Loucy (cell line): ENCODE measurements around the gene KCNH8.
"Not testable (repeated sequence)": the region's sequence is repeated elsewhere in the genome, so short reads cannot be mapped to it uniquely, and the experiment has no call there.

ENCODE experiments used
- H2AFZ ChIP-seq: fragments of 200-600 bp; sonication (generic); 2 replicates; pipeline ENCODE4 v1.6.0; 2016; ENCODE audit warnings: antibody characterized with exemption, mild to moderate bottlenecking, low read length, moderate library complexity
- H3F3A ChIP-seq: fragments of 200-600 bp; 2 replicates; pipeline ENCODE4 v1.6.0; 2016; ENCODE audit warnings: antibody characterized with exemption, low read depth, mild to moderate bottlenecking
- H3K27me3 ChIP-seq: fragments of 200-600 bp; sonication (generic); 2 replicates; pipeline ENCODE4 v1.6.1; 2014; ENCODE audit warnings: low read length, mild to moderate bottlenecking; ENCODE audit not compliant: insufficient read depth, poor library complexity, severe bottlenecking
- H3K36me3 ChIP-seq: fragments of 200-600 bp; sonication (generic); 2 replicates; pipeline ENCODE4 v1.6.1; 2016; ENCODE audit warnings: low read length; ENCODE audit not compliant: insufficient read depth
- H3K4me1 ChIP-seq: fragments of 200-600 bp; sonication (generic); 2 replicates; pipeline ENCODE4 v1.5.1; 2014; ENCODE audit warnings: low read length, mild to moderate bottlenecking; ENCODE audit not compliant: insufficient read depth, poor library complexity, severe bottlenecking
- H3K4me2 ChIP-seq: fragments of 200-600 bp; sonication (generic); 2 replicates; pipeline ENCODE4 v1.6.0; 2014; ENCODE audit warnings: antibody characterized with exemption, low read length, low read depth, mild to moderate bottlenecking; ENCODE audit not compliant: poor library complexity, severe bottlenecking
- H3K4me3 ChIP-seq: fragments of 200-600 bp; sonication (generic); 2 replicates; pipeline ENCODE4 v1.5.1; 2014; ENCODE audit warnings: low read length, mild to moderate bottlenecking, mixed read lengths; ENCODE audit not compliant: poor library complexity, severe bottlenecking
- H3K79me2 ChIP-seq: fragments of 200-600 bp; sonication (generic); 2 replicates; pipeline ENCODE4 v1.6.1; 2014; ENCODE audit warnings: low read length; ENCODE audit not compliant: insufficient read depth
- H3K9ac ChIP-seq: fragments of 200-600 bp; sonication (generic); 2 replicates; pipeline ENCODE4 v1.6.0; 2014; ENCODE audit warnings: mild to moderate bottlenecking, low read depth, low read length, moderate library complexity; ENCODE audit not compliant: poor library complexity, severe bottlenecking
- H3K9me2 ChIP-seq: fragments of 200-600 bp; sonication (generic); replicated peaks from 2 replicates; pipeline ENCODE4 v1.6.1; 2016; ENCODE audit warnings: low read depth, low read length, mixed read lengths
- H3K9me3 ChIP-seq: fragments of 200-600 bp; sonication (generic); 2 replicates; pipeline ENCODE4 v1.6.1; 2014; ENCODE audit warnings: mild to moderate bottlenecking, antibody characterized with exemption, low read length, low read depth; ENCODE audit not compliant: insufficient read depth
- H4K20me1 ChIP-seq: fragments of 200-600 bp; sonication (generic); 2 replicates; pipeline ENCODE4 v1.6.0; 2014; ENCODE audit warnings: antibody characterized with exemption, low read length, mild to moderate bottlenecking; ENCODE audit not compliant: insufficient read depth, poor library complexity, severe bottlenecking
- CTCF ChIP-seq: fragments of 200-600 bp; sonication (generic); conservative IDR thresholded peaks from 2 replicates; pipeline ENCODE4 v1.5.1; 2014; ENCODE audit warnings: mild to moderate bottlenecking, antibody characterized with exemption, low read length
- EZH2phosphoT487 ChIP-seq: fragments of 200-600 bp; IDR thresholded peaks from 2 replicates; pipeline ENCODE4 v1.6.1; 2018; ENCODE audit warnings: antibody characterized with exemption, mild to moderate bottlenecking, moderate library complexity, borderline replicate concordance

KCNH8 gene

DNA sequence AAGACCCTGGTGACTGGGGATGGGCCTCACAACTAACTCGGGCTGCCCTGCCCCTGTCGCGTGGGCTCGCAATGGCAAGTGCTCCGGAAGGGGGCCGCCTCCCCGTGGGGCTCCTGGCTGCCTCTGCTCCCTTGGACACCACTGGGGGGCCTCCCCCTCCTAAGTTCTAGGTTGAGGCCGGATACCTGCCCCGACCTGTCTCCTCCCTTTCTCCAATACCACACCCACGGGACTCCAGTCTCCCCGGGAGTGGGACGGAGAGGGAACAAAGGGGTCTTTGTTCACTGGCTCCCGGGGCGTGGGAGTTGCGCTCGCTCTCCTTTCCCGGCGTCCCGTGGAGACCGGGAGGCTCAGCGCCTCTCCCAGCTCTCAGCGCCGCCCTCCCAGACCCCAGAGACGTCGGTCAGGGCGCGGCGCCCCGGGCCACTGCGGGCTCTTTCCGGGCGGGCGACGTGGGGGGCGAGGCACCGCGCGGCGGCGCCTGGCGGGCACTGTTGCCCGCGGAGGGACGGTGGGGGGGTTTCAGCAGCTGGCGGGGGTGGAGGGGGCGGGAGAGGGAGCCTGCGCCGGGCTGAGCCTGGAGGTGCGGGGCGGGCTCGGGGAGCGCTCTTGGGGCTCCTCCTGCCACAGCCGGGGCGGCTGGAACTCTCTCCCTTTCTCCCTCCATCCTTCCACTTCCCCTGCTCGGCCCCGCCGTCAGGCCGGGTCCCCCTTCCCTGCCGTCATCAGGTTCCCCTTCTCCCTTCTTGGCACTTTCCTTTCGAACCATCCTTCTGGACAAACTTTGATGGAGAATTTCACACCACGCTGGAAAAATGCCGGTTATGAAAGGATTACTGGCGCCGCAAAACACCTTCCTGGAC, at the start of gene KCNH8:
Gene KCNH8 (plus strand): TSS at position 606 of the 863 bp plus-strand sequence. CDS start 210 bp downstream, at position 816.
- H3K79me2 ChIP-seq, result no peaks in the 10 kb centered on the region
- peaks cover 19% of the 10 kb centered on the region for H3K4me1 ChIP-seq
- peaks cover under 1% of the 10 kb centered on the region for H3K27me3 ChIP-seq
- peak; percentile 34 for TF ChIP-seq CTCF
- TF ChIP-seq EZH2phosphoT487, result no peak
- H3F3A ChIP-seq, result no peaks in the 10 kb centered on the region; the same call in 1 of the 2 replicates
- H3K9me3 ChIP-seq, result no peaks in the 10 kb centered on the region
- H3K4me2 ChIP-seq, result peak within 1 kb of the TSS; percentile 85
- no peaks in the 10 kb centered on the region for H3K9me2 ChIP-seq
- peaks cover 16% of the 10 kb centered on the region for H4K20me1 ChIP-seq
- H2AFZ ChIP-seq, result peak within 1 kb of the TSS; percentile 85
- H3K4me3 ChIP-seq, result peak within 1 kb of the TSS; percentile 93
- H3K36me3 ChIP-seq, result no peaks in the 10 kb centered on the region
- H3K9ac ChIP-seq, result peak within 1 kb of the TSS; percentile 82

- not testable (repeated sequence) for H3K4me3 ChIP-seq, H3K79me2 ChIP-seq, H3F3A ChIP-seq, H3K36me3 ChIP-seq, H3K9me3 ChIP-seq, H3K4me2 ChIP-seq, H4K20me1 ChIP-seq, H2AFZ ChIP-seq, H3K9me2 ChIP-seq, H3K4me1 ChIP-seq, H3K27me3 ChIP-seq, H3K9ac ChIP-seq
Measured at GRCh38 chr3:19102654-19103290, 45.5 kb upstream of the KCNH8 start.

DNA sequence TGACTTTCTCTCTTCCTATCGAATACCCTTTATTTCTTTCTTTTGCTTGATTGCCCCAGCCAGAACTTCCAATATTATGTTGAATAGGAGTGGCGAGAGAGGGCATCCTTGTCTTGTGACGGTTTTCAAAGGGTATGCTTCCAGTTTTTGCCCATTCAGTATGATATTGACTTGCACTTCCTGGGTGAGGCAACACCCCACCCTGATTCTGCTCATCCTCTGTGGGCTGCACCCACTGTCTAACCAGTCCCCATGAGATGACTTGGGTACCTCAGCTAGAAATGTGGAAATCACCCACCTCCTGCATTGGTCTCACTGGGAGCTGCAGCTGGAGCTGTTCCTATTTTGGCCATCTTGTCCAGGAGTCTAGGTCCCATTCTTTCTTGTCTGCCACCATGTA, 44.8 kb upstream of the KCNH8 start:
- TF ChIP-seq EZH2phosphoT487, result no peak
- TF ChIP-seq CTCF, result no peak
- Histone ChIP-seq H3K27me3 (no peaks in the 10 kb centered on the region), H3K9me3 (peaks cover 7% of the 10 kb centered on the region; the same call in 1 of the 2 replicates), H3K9me2 (no peaks in the 10 kb centered on the region), H3K4me1 (no peaks in the 10 kb centered on the region), H3F3A (no peaks in the 10 kb centered on the region), H3K79me2 (no peaks in the 10 kb centered on the region), H3K4me2 (no peak overlapping the region), H3K4me3 (no peak overlapping the region), H4K20me1 (no peaks in the 10 kb centered on the region), H3K9ac (no peak overlapping the region), H2AFZ (no peak overlapping the region), H3K36me3 (no peaks in the 10 kb centered on the region)
